ENCODE measurements around the gene SEPSECS. TPM values are rescaled to one million over a fixed set of nuclear protein-coding genes. Genes with fewer than 3 reads are reported as not detected.

SEPSECS gene
- polyA plus RNA-seq, 1 donor (not counting 4 experiments of a cell fraction or from before 2014, with no cell fraction given), result 6.6 TPM

- DNase-seq (ENCODE audit: low read depth, low spot score) (no peak), FAIRE-seq (no peak)
Measured at GRCh38 chr4:25142468-25142867, 17.8 kb downstream of the SEPSECS start.

GRCh38 chr4:25141592-25141991 is 18.7 kb downstream of the SEPSECS start:
- H3K9me1 ChIP-seq (ENCODE audit: control insufficient read depth, extremely low read depth, insufficient read depth, low read length), result no peaks in the 10 kb centered on the region
- H2AFZ ChIP-seq (ENCODE audit: control insufficient read depth, low read length), result no peak overlapping the region
- H3K27ac ChIP-seq (ENCODE audit: control insufficient read depth, insufficient read depth, low read length), result no peak overlapping the region
- no peak overlapping the region for H3K9ac ChIP-seq (ENCODE audit: control insufficient read depth, extremely low read depth, insufficient read depth, low read length)
- no peak overlapping the region for H3K4me3 ChIP-seq (ENCODE audit: control insufficient read depth in 2 of 3, extremely low read depth in 1 of 3, insufficient read depth in 2 of 3, low read depth in 1 of 3, low read length in 3 of 3)
- H3K9me3 ChIP-seq (ENCODE audit: control insufficient read depth, low read depth, low read length), result no peaks in the 10 kb centered on the region
- no peak for FAIRE-seq
- H3K27me3 ChIP-seq (ENCODE audit: control insufficient read depth, extremely low read depth, insufficient read depth, low read length), result no peaks in the 10 kb centered on the region
- dilution Hi-C loops (cut with MboI; ENCODE audit: extremely low pct_ligation_motif_present, low sequenced_read_pairs), result no loop called here
- no peaks in the 10 kb centered on the region for H3K79me2 ChIP-seq (ENCODE audit: control insufficient read depth, insufficient read depth, low read length)
- no peak overlapping the region for H3K4me2 ChIP-seq (ENCODE audit: control insufficient read depth, extremely low read depth, insufficient read depth, low read depth, low read length)
- H3K36me3 ChIP-seq (ENCODE audit: control insufficient read depth in 2 of 2, extremely low read depth in 1 of 2, insufficient read depth in 2 of 2, low read length in 2 of 2), result no peaks in the 10 kb centered on the region
- TF ChIP-seq CTCF (optimal IDR thresholded peaks at IDR 0.05 in 1 of 3, IDR thresholded peaks at IDR 0.05 in 1 of 3, conservative IDR thresholded peaks at IDR 0.05 in 1 of 3; ENCODE audit: extremely low read depth in 1 of 3, insufficient read depth in 2 of 3, low read length in 3 of 3) (no peak), EZH2 (IDR thresholded peaks at IDR 0.05; ENCODE audit: low read length) (no peak)
- no peaks in the 10 kb centered on the region for H4K20me1 ChIP-seq (ENCODE audit: control insufficient read depth, extremely low read depth, insufficient read depth, low read length)
- no peaks in the 10 kb centered on the region for H3K4me1 ChIP-seq (ENCODE audit: control insufficient read depth, extremely low read depth, insufficient read depth, low read length)
- no peak for DNase-seq (ENCODE audit: low read depth, low spot score)

More at GRCh38 chr4:25142468-25142867, 17.8 kb downstream of the SEPSECS start:
- no peak overlapping the region for H3K4me3 ChIP-seq (ENCODE audit: control insufficient read depth in 2 of 3, extremely low read depth in 1 of 3, insufficient read depth in 2 of 3, low read depth in 1 of 3, low read length in 3 of 3)
- H3K4me2 ChIP-seq (ENCODE audit: control insufficient read depth, extremely low read depth, insufficient read depth, low read depth, low read length), result no peak overlapping the region
- no peak overlapping the region for H2AFZ ChIP-seq (ENCODE audit: control insufficient read depth, low read length)
- no peaks in the 10 kb centered on the region for H3K9me1 ChIP-seq (ENCODE audit: control insufficient read depth, extremely low read depth, insufficient read depth, low read length)
- no peak overlapping the region for H3K27ac ChIP-seq (ENCODE audit: control insufficient read depth, insufficient read depth, low read length)
- TF ChIP-seq EZH2 (IDR thresholded peaks at IDR 0.05; ENCODE audit: low read length), result no peak
- TF ChIP-seq CTCF (optimal IDR thresholded peaks at IDR 0.05 in 1 of 3, IDR thresholded peaks at IDR 0.05 in 1 of 3, conservative IDR thresholded peaks at IDR 0.05 in 1 of 3; ENCODE audit: extremely low read depth in 1 of 3, insufficient read depth in 2 of 3, low read length in 3 of 3), result no peak
- no peaks in the 10 kb centered on the region for H3K36me3 ChIP-seq (ENCODE audit: control insufficient read depth in 2 of 2, extremely low read depth in 1 of 2, insufficient read depth in 2 of 2, low read length in 2 of 2)
- no peaks in the 10 kb centered on the region for H3K4me1 ChIP-seq (ENCODE audit: control insufficient read depth, extremely low read depth, insufficient read depth, low read length)
- H4K20me1 ChIP-seq (ENCODE audit: control insufficient read depth, extremely low read depth, insufficient read depth, low read length), result no peaks in the 10 kb centered on the region
- no peaks in the 10 kb centered on the region for H3K79me2 ChIP-seq (ENCODE audit: control insufficient read depth, insufficient read depth, low read length)
- H3K9ac ChIP-seq (ENCODE audit: control insufficient read depth, extremely low read depth, insufficient read depth, low read length), result no peak overlapping the region
- dilution Hi-C loops (cut with MboI; ENCODE audit: extremely low pct_ligation_motif_present, low sequenced_read_pairs), result no loop called here
- no peaks in the 10 kb centered on the region for H3K9me3 ChIP-seq (ENCODE audit: control insufficient read depth, low read depth, low read length)
- H3K27me3 ChIP-seq (ENCODE audit: control insufficient read depth, extremely low read depth, insufficient read depth, low read length), result no peaks in the 10 kb centered on the region

Measured in keratinocyte (primary cell).